ENCODE data around the gene FTCD.
"Not testable (repeated sequence)": the region's sequence is repeated elsewhere in the genome, so short reads cannot be mapped to it uniquely, and the experiment has no call there.

FTCD gene

GRCh38 chr21:46142582-46143473, 12.6 kb downstream of the FTCD start:
- no peaks in the 10 kb centered on the region for H3K36me3 ChIP-seq (ENCODE audit: control insufficient read depth, insufficient read depth, low read length)
- H3K4me3 ChIP-seq (ENCODE audit: low read length) = no peak overlapping the region

DNA sequence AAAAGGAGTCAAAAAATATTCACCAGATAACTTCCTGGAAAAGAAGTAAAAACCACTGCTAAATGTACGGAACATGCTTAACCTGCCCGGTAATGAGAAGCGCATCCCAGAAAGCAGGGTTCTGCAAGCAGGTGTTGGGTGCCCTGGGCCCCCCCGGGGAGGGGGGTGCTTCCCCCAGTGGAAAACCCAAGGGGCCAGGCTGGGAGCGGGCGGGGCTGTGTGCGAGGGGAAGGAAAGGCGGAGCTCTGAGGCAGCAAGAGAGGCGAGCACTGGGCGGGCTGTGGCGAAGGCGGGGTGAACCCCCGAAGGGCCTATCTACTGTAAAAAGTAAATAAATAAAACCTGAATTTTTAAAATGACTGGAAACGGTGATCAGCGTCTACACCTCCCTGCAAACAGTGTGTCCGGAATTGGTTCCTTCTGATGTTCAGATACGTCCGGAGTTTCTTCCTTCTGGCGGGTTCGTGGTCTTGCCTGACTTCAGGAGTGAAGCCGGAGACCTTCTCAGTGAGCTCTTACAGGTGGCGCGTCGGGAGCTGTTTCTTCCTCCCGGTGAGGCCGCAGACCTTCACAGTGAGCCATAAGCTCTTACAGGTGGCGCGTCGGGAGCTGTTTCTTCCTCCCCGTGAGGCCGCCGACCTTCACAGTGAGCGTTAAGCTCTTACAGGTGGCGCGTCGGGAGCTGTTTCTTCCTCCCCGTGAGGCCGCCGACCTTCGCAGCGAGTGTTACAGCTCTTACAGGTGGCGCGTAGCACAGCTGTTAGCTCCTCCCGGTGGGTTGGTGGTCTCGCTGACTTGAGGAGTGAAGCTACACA, 13.4 kb downstream of the FTCD start:
- H3K27ac ChIP-seq (ENCODE audit: low read depth, low read length) = no peak overlapping the region
- no peak overlapping the region for H3K4me3 ChIP-seq (ENCODE audit: low read length)
- H3K36me3 ChIP-seq (ENCODE audit: control insufficient read depth, insufficient read depth, low read length) = no peaks in the 10 kb centered on the region
- H3K9ac ChIP-seq (ENCODE audit: low read length) = no peak overlapping the region
- H3K27me3 ChIP-seq (ENCODE audit: control insufficient read depth, insufficient read depth, low read length) = no peaks in the 10 kb centered on the region
- peaks cover 5% of the 10 kb centered on the region for H3K4me1 ChIP-seq (ENCODE audit: control insufficient read depth, insufficient read depth, low read length)

More at GRCh38 chr21:46142582-46143473, 12.6 kb downstream of the FTCD start:
- peaks cover 5% of the 10 kb centered on the region for H3K4me1 ChIP-seq (ENCODE audit: control insufficient read depth, insufficient read depth, low read length)
- no peaks in the 10 kb centered on the region for H3K27me3 ChIP-seq (ENCODE audit: control insufficient read depth, insufficient read depth, low read length)
- H3K9ac ChIP-seq (ENCODE audit: low read length) = no peak overlapping the region
- no peak overlapping the region for H3K27ac ChIP-seq (ENCODE audit: low read depth, low read length)

- H3K9ac ChIP-seq (ENCODE audit: low read length); H3K4me3 ChIP-seq (ENCODE audit: low read length); H3K4me1 ChIP-seq (ENCODE audit: control insufficient read depth, insufficient read depth, low read length); H3K27me3 ChIP-seq (ENCODE audit: control insufficient read depth, insufficient read depth, low read length); H3K27ac ChIP-seq (ENCODE audit: low read depth, low read length); H3K36me3 ChIP-seq (ENCODE audit: control insufficient read depth, insufficient read depth, low read length): not testable (repeated sequence)
Measured at GRCh38 chr21:46140352-46141003, 14.9 kb downstream of the FTCD start.

GRCh38 chr21:46139686-46140085, 15.7 kb downstream of the FTCD start:
- Histone ChIP-seq H3K4me3 (ENCODE audit: low read length) (no peak overlapping the region), H3K27me3 (ENCODE audit: control insufficient read depth, insufficient read depth, low read length) (no peaks in the 10 kb centered on the region), H3K27ac (ENCODE audit: low read depth, low read length) (no peak overlapping the region), H3K36me3 (ENCODE audit: control insufficient read depth, insufficient read depth, low read length) (no peaks in the 10 kb centered on the region), H3K9ac (ENCODE audit: low read length) (no peak overlapping the region), H3K4me1 (ENCODE audit: control insufficient read depth, insufficient read depth, low read length) (peaks cover 5% of the 10 kb centered on the region)

GRCh38 chr21:46138383-46138970, 16.9 kb downstream of the FTCD start:
- Histone ChIP-seq H3K9ac (ENCODE audit: low read length) (no peak overlapping the region), H3K4me3 (ENCODE audit: low read length) (no peak overlapping the region), H3K4me1 (ENCODE audit: control insufficient read depth, insufficient read depth, low read length) (no peaks in the 10 kb centered on the region), H3K36me3 (ENCODE audit: control insufficient read depth, insufficient read depth, low read length) (no peaks in the 10 kb centered on the region), H3K27me3 (ENCODE audit: control insufficient read depth, insufficient read depth, low read length) (no peaks in the 10 kb centered on the region), H3K27ac (ENCODE audit: low read depth, low read length) (no peak overlapping the region)

GRCh38 chr21:46137908-46138307, 17.5 kb downstream of the FTCD start:
- Histone ChIP-seq H3K4me3 (ENCODE audit: low read length) (no peak overlapping the region), H3K9ac (ENCODE audit: low read length) (no peak overlapping the region), H3K36me3 (ENCODE audit: control insufficient read depth, insufficient read depth, low read length) (no peaks in the 10 kb centered on the region), H3K27me3 (ENCODE audit: control insufficient read depth, insufficient read depth, low read length) (no peaks in the 10 kb centered on the region), H3K27ac (ENCODE audit: low read depth, low read length) (no peak overlapping the region), H3K4me1 (ENCODE audit: control insufficient read depth, insufficient read depth, low read length) (no peaks in the 10 kb centered on the region)

DNA sequence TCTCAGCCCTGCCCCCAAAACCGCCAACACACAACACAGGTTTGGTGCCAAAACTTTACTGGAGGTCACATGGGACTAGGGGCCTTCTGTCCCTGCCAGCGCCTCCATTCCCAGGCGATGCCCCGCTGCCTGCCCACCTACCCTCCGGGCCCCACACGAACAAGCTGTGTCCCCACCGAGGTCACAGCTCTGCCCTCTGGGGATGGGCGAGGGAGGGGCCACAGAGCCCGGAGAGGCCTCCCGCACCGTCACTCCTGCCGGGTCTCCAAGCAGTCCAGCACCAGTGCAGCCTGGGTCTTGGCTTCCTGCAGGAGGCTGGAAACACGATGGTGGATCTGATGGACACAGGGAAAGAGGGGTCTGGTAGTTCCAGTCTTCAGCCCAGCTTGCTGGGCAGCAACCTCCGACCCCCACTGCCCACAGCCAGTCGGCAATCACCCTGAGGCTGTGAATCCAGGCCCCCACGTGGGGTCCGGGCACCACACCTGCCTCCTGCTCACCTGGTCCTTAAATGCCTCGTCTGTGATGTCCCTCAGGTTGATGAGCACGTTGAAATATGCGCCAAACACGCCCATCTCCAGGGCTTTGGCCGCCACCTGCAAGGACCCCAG, 18.5 kb downstream of the FTCD start:
- no peaks in the 10 kb centered on the region for H3K27me3 ChIP-seq (ENCODE audit: control insufficient read depth, insufficient read depth, low read length)
- H3K27ac ChIP-seq (ENCODE audit: low read depth, low read length) = no peak overlapping the region
- no peaks in the 10 kb centered on the region for H3K4me1 ChIP-seq (ENCODE audit: control insufficient read depth, insufficient read depth, low read length)
- H3K4me3 ChIP-seq (ENCODE audit: low read length) = no peak overlapping the region
- no peak overlapping the region for H3K9ac ChIP-seq (ENCODE audit: low read length)
- H3K36me3 ChIP-seq (ENCODE audit: control insufficient read depth, insufficient read depth, low read length) = no peaks in the 10 kb centered on the region

- Histone ChIP-seq H3K9ac (ENCODE audit: low read length) (no peak overlapping the region), H3K4me1 (ENCODE audit: control insufficient read depth, insufficient read depth, low read length) (no peaks in the 10 kb centered on the region), H3K27me3 (ENCODE audit: control insufficient read depth, insufficient read depth, low read length) (no peaks in the 10 kb centered on the region), H3K27ac (ENCODE audit: low read depth, low read length) (no peak overlapping the region), H3K36me3 (ENCODE audit: control insufficient read depth, insufficient read depth, low read length) (no peaks in the 10 kb centered on the region), H3K4me3 (ENCODE audit: low read length) (no peak overlapping the region)
Measured at GRCh38 chr21:46135782-46136395, 19.5 kb downstream of the FTCD start.

- Histone ChIP-seq H3K36me3 (ENCODE audit: control insufficient read depth, insufficient read depth, low read length) (peaks cover 5% of the 10 kb centered on the region), H3K27ac (ENCODE audit: low read depth, low read length) (no peak overlapping the region), H3K27me3 (ENCODE audit: control insufficient read depth, insufficient read depth, low read length) (no peaks in the 10 kb centered on the region), H3K4me3 (ENCODE audit: low read length) (no peak overlapping the region), H3K4me1 (ENCODE audit: control insufficient read depth, insufficient read depth, low read length) (no peaks in the 10 kb centered on the region), H3K9ac (ENCODE audit: low read length) (no peak overlapping the region)
Measured at GRCh38 chr21:46131838-46132651, 23.3 kb downstream of the FTCD start.

DNA sequence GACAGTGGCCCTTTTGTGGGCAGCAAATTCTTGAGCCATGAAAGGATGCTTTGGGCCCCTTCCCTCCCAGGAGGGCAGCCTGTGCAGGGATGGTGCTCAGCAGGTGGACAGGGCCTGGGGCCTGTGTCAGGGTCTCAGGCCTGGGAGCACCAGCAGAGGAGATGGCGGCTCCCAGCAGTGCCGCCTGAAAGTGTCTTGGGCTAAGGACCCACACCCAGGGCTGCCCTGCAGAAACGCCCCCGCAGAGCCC, 23.9 kb downstream of the FTCD start:
- Histone ChIP-seq H3K4me1 (ENCODE audit: control insufficient read depth, insufficient read depth, low read length) (no peaks in the 10 kb centered on the region), H3K4me3 (ENCODE audit: low read length) (no peak overlapping the region), H3K36me3 (ENCODE audit: control insufficient read depth, insufficient read depth, low read length) (peaks cover 6% of the 10 kb centered on the region), H3K27ac (ENCODE audit: low read depth, low read length) (no peak overlapping the region), H3K9ac (ENCODE audit: low read length) (no peak overlapping the region), H3K27me3 (ENCODE audit: control insufficient read depth, insufficient read depth, low read length) (no peaks in the 10 kb centered on the region)

- Histone ChIP-seq H3K4me1 (ENCODE audit: control insufficient read depth, insufficient read depth, low read length) (no peaks in the 10 kb centered on the region), H3K27ac (ENCODE audit: low read depth, low read length) (no peak overlapping the region), H3K4me3 (ENCODE audit: low read length) (no peak overlapping the region), H3K36me3 (ENCODE audit: control insufficient read depth, insufficient read depth, low read length) (peaks cover 8% of the 10 kb centered on the region), H3K9ac (ENCODE audit: low read length) (no peak overlapping the region), H3K27me3 (ENCODE audit: control insufficient read depth, insufficient read depth, low read length) (no peaks in the 10 kb centered on the region)
Measured at GRCh38 chr21:46130831-46131587, 24.4 kb downstream of the FTCD start.
